GM12801 (cell line): ENCODE data around the gene ZNF609.

Experiments
- CTCF ChIP-seq: IDR thresholded peaks from one replicate; pipeline ENCODE4 v1.5.1; 2011; ENCODE audit warnings: control low read depth; ENCODE audit not compliant: insufficient read length; ENCODE audit errors: extremely low read depth

The ZNF609 gene

DNA sequence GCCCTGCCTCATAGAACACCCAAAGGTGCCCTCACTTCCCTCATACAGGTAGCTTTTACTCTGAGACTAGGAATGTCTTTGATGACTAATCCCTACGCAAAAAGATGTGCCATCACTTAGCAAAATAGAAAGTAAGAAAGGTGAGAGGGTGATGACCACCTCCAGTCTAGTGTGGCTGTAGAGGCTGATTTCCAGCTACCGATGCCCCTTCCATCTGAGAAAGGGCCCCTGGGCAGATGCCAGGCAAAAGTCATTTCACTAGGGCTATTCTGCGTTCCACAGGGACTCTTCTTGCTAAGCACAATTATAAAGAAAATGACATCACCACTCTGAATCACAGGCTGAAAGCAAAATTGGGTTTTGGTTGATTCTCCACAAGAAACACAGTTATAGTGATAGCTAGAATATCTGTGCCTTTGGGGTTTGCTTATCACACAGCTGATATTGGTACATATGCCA, 237.6 kb downstream of the ZNF609 start:
- TF ChIP-seq CTCF = no peak

DNA sequence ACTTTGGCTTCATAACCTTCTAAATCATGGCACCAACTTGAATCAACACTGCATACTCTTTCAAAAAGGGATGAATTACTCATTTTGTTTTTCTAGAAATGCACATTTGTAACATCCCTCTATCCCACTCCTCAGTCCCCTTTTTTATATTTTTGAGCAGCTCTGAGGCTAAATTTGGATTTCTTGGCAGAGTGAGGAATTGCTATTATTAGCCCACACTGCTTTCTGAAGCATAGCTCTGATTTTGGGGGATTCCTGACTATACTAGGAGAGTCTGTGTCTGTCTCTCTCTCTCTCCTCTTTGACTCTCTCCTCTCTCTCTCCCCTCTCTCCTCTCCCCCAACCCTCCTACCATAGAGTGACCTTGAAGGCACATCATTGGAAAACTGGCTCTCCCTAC, 238.4 kb downstream of the ZNF609 start:
- TF ChIP-seq CTCF = no peak

GRCh38 chr15:64699751-64700388, 239.5 kb downstream of the ZNF609 start:
- no peak for TF ChIP-seq CTCF

DNA sequence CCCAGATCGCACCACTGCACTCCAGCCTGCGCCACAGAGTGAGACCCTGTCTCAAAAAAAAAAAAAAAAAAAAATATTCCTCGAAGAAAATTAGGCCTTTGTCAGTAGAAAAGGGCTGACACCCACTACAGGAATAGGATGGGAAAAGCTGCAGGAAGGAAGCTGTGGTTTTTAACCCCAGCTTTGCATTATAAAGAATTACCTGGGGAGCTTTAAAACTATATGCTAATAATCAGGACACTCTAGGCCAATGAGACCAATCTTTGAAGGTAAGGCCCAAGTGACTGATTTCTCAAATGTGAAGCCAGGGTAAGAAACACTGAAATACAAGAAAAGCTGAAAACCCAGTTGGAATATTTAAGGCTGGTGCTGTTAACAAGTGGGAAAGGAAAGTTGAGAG, 240.7 kb downstream of the ZNF609 start:
- TF ChIP-seq CTCF = no peak

GRCh38 chr15:64701482-64702184, 241.3 kb downstream of the ZNF609 start:
- TF ChIP-seq CTCF = no peak

- no peak for TF ChIP-seq CTCF
Measured at GRCh38 chr15:64702816-64703631, 242.6 kb downstream of the ZNF609 start.

DNA sequence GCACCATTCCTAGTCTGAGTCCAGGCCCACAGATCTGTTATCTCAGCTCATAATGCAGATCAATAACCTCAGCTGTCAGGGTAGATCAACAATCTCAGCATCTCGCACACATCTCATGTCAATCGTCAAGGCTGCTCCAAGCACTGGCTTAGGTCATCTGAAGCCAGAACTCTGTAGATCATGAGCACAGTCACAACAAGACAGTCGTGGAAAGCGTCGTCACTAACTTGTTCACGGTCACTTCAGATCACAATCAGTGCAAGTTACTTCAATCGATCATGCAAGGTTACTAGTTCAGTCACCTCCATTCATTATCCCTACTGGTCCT, 243.2 kb downstream of the ZNF609 start:
- TF ChIP-seq CTCF = no peak
